OCI-LY1 (cell line): ENCODE measurements around the gene CYTH4.

Source experiments
- H2AFZ ChIP-seq: fragments of 200-600 bp; sonication (generic), shearing (Covaris generic); 2 replicates; pipeline ENCODE4 v1.6.0; 2014; ENCODE audit warnings: antibody characterized with exemption, mild to moderate bottlenecking, low read length
- H3F3A ChIP-seq: fragments of 200-600 bp; sonication (generic), shearing (Covaris generic); 2 replicates; pipeline ENCODE4 v1.6.0; 2014; ENCODE audit warnings: mild to moderate bottlenecking, antibody characterized with exemption, low read length, moderate library complexity; ENCODE audit not compliant: insufficient read depth
- H3K27ac ChIP-seq: fragments of 200-600 bp; sonication (generic); 2 replicates; pipeline ENCODE4 v1.5.1; 2014; ENCODE audit warnings: low read length, mixed run types, mild to moderate bottlenecking, low read depth; ENCODE audit not compliant: poor library complexity, severe bottlenecking
- H3K27me3 ChIP-seq: fragments of 200-600 bp; sonication (generic); 2 replicates; pipeline ENCODE4 v1.6.0; 2014; ENCODE audit warnings: antibody characterized with exemption, mild to moderate bottlenecking, low read length, moderate library complexity; ENCODE audit not compliant: insufficient read depth
- H3K36me3 ChIP-seq: fragments of 200-600 bp; sonication (generic); 2 replicates; pipeline ENCODE4 v1.6.1; 2014; ENCODE audit warnings: mild to moderate bottlenecking, antibody characterized with exemption, low read length, moderate library complexity, mixed read lengths; ENCODE audit not compliant: insufficient read depth
- H3K4me1 ChIP-seq: fragments of 200-600 bp; sonication (generic); 2 replicates; pipeline ENCODE4 v1.5.1; 2014; ENCODE audit warnings: mild to moderate bottlenecking, low read length, moderate library complexity; ENCODE audit not compliant: insufficient read depth, severe bottlenecking
- H3K4me2 ChIP-seq: fragments of 200-600 bp; sonication (generic), shearing (Covaris generic); 2 replicates; pipeline ENCODE4 v1.6.1; 2014; ENCODE audit warnings: low read length
- H3K4me3 ChIP-seq: fragments of 200-600 bp; sonication (generic); 2 replicates; pipeline ENCODE4 v1.5.1; 2014; ENCODE audit warnings: low read length, low read depth, mild to moderate bottlenecking, mixed read lengths; ENCODE audit not compliant: poor library complexity, severe bottlenecking
- H3K79me2 ChIP-seq: fragments of 200-600 bp; shearing (Covaris generic); 2 replicates; pipeline ENCODE4 v1.6.1; 2016; ENCODE audit warnings: mixed run types, low read length, mixed read lengths; ENCODE audit not compliant: insufficient read depth
- H3K9ac ChIP-seq: fragments of 200-600 bp; sonication (generic), shearing (Covaris generic); 2 replicates; pipeline ENCODE4 v1.6.1; 2014; ENCODE audit warnings: mild to moderate bottlenecking, low read length, mixed read lengths
- H3K9me2 ChIP-seq: fragments of 200-600 bp; sonication (generic), shearing (Covaris generic); 2 replicates; pipeline ENCODE4 v1.6.1; 2014; ENCODE audit warnings: low read depth, mild to moderate bottlenecking, low read length, mixed read lengths
- H3K9me3 ChIP-seq: fragments of 200-600 bp; shearing (Covaris generic); 2 replicates; pipeline ENCODE4 v1.6.1; 2014; ENCODE audit warnings: low read length, mixed read lengths
- H4K20me1 ChIP-seq: fragments of 200-600 bp; sonication (generic), shearing (Covaris generic); 2 replicates; pipeline ENCODE4 v1.6.0; 2016; ENCODE audit warnings: mild to moderate bottlenecking, low read length; ENCODE audit not compliant: insufficient read depth
- EZH2 ChIP-seq: fragments of 200-600 bp; sonication (generic), shearing (Covaris generic); IDR thresholded peaks from 2 replicates; pipeline ENCODE4 v1.8.0; 2017; ENCODE audit warnings: borderline replicate concordance, mixed run types, mild to moderate bottlenecking, antibody characterized with exemption, low read length, moderate library complexity, mixed read lengths
- TF ChIP-seq, protein P1 (sequence below): fragments of 200-600 bp; sonication (generic), shearing (Covaris generic); IDR thresholded peaks from 2 replicates; pipeline ENCODE4 v1.5.1; 2017; ENCODE audit warnings: mild to moderate bottlenecking, antibody characterized with exemption, low read length, moderate library complexity, mixed read lengths

CYTH4 gene

DNA sequence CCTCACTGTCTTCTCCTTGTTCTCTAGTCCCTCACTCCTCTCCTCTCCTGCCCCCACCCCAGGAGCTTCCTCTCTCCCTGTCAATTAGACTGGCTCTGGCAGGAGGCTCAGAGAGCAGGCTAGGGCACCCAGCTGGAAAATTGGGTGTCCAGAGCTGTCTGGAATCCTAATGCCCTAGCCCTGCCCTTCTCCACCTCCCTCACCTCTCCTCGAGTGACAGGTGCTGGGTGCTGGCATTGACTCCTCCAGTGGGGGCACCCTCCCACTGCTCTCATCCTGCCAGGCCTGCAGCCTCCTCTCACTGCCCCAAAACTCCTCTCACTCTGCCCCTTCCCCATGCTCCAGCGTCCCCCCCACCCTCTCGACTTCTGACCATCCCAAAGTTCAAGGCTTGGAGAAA is 68.9 kb downstream of the CYTH4 start:
- no peak overlapping the region for H2AFZ ChIP-seq
- H3K9me2 ChIP-seq, result no peaks in the 10 kb centered on the region
- H3K4me2 ChIP-seq, result no peak overlapping the region
- no peaks in the 10 kb centered on the region for H3F3A ChIP-seq
- H3K27ac ChIP-seq, result no peak overlapping the region
- no peaks in the 10 kb centered on the region for H3K36me3 ChIP-seq
- no peaks in the 10 kb centered on the region for H4K20me1 ChIP-seq
- no peaks in the 10 kb centered on the region for H3K79me2 ChIP-seq
- H3K4me1 ChIP-seq, result no peaks in the 10 kb centered on the region
- TF ChIP-seq EZH2, result no peak
- TF ChIP-seq, protein P1, sequence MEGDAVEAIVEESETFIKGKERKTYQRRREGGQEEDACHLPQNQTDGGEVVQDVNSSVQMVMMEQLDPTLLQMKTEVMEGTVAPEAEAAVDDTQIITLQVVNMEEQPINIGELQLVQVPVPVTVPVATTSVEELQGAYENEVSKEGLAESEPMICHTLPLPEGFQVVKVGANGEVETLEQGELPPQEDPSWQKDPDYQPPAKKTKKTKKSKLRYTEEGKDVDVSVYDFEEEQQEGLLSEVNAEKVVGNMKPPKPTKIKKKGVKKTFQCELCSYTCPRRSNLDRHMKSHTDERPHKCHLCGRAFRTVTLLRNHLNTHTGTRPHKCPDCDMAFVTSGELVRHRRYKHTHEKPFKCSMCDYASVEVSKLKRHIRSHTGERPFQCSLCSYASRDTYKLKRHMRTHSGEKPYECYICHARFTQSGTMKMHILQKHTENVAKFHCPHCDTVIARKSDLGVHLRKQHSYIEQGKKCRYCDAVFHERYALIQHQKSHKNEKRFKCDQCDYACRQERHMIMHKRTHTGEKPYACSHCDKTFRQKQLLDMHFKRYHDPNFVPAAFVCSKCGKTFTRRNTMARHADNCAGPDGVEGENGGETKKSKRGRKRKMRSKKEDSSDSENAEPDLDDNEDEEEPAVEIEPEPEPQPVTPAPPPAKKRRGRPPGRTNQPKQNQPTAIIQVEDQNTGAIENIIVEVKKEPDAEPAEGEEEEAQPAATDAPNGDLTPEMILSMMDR, result no peak
- no peaks in the 10 kb centered on the region for H3K9me3 ChIP-seq
- no peak overlapping the region for H3K4me3 ChIP-seq
- H3K9ac ChIP-seq, result no peak overlapping the region
- peaks cover 12% of the 10 kb centered on the region; the same call in 1 of the 2 replicates for H3K27me3 ChIP-seq

DNA sequence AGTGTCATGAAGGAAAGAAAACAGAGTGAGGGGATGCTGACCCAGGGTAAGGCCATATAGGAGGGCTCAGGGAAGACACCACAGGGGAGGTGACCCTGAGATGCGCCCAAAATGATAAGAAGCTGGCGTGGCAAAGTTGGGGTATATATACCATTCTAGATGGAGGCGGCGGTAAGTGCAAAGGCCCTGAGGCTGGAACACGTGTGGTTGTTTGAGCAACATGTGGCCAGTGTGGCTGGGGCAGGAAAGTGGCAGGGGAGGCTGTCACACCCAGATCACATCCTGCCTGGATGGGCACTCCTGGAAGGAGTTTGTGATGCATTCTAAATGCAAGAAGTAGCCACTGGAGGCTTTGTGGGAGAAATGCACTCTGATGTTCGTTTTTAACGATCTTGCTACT is 70.2 kb downstream of the CYTH4 start:
- Histone ChIP-seq H2AFZ (no peak overlapping the region), H3K4me1 (no peaks in the 10 kb centered on the region), H3K36me3 (no peaks in the 10 kb centered on the region), H3K79me2 (no peaks in the 10 kb centered on the region), H3K4me3 (no peak overlapping the region), H3K4me2 (no peak overlapping the region), H3K9me3 (no peaks in the 10 kb centered on the region), H3K27ac (no peak overlapping the region), H3K9me2 (no peaks in the 10 kb centered on the region), H3F3A (no peaks in the 10 kb centered on the region), H3K9ac (no peak overlapping the region), H3K27me3 (peaks cover 22% of the 10 kb centered on the region; the same call in 1 of the 2 replicates), H4K20me1 (no peaks in the 10 kb centered on the region)
- TF ChIP-seq, protein P1, result no peak

DNA sequence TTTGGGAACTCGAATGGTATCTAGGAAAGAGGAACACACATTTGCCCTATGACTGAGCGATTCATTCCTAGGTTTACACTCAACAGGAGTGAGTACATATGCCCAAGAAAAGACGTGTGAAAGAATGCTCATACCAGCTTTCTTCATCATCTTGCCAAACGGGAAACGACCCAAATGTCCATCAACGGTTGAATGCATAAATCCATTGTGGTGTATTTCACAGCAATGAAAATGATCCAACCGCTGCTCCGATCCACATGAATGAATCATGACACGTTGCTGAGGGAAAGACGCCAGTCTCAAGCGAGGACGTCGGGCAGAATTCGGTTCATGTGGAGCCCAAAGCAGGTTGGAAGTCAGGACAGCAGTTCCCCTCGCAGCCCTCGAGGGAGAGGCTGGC is 71.5 kb downstream of the CYTH4 start:
- no peak overlapping the region for H3K4me2 ChIP-seq

More for the DNA sequence above, 71.5 kb downstream of the CYTH4 start:
- no peaks in the 10 kb centered on the region for H4K20me1 ChIP-seq
- TF ChIP-seq EZH2, result no peak
- TF ChIP-seq, protein P1, result no peak
- no peaks in the 10 kb centered on the region for H3K9me3 ChIP-seq
- no peaks in the 10 kb centered on the region for H3K79me2 ChIP-seq
- no peaks in the 10 kb centered on the region for H3K9me2 ChIP-seq
- no peak overlapping the region for H3K4me3 ChIP-seq
- H3K27me3 ChIP-seq, result peaks cover 29% of the 10 kb centered on the region
- no peak overlapping the region for H3K27ac ChIP-seq
- H3F3A ChIP-seq, result no peaks in the 10 kb centered on the region
- no peak overlapping the region for H2AFZ ChIP-seq
- no peak overlapping the region for H3K9ac ChIP-seq
- H3K4me1 ChIP-seq, result no peaks in the 10 kb centered on the region
- H3K36me3 ChIP-seq, result no peaks in the 10 kb centered on the region
